Esophagus muscularis mucosa (tissue), 4 donors: ENCODE results near the gene ZFHX3.

Experiments used
- CTCF ChIP-seq, 3 experiments: fragments of 200-600 bp in 2 of 3; fragments of 450-650 bp in 1 of 3; sonication (generic) in 2 of 3; IDR thresholded peaks; one replicate each; pipeline ENCODE4 v1.5.1; 2017 to 2019; ENCODE audit warnings: antibody characterized with exemption in 3 of 3, mild to moderate bottlenecking in 2 of 3, moderate library complexity in 1 of 3
- EP300 ChIP-seq: sonication (generic); formaldehyde crosslinking; IDR thresholded peaks from one replicate; pipeline ENCODE4 v1.6.1; 2017; ENCODE audit warnings: antibody characterized with exemption
- POLR2A ChIP-seq: fragments of 450-650 bp; IDR thresholded peaks from one replicate; pipeline ENCODE4 v1.6.1; 2017; ENCODE audit warnings: antibody characterized with exemption, moderate library complexity, mild to moderate bottlenecking, low read depth
- POLR2AphosphoS5 ChIP-seq, 2 donors: sonication (generic); formaldehyde crosslinking; IDR thresholded peaks; one replicate each; pipeline ENCODE4 v1.6.1; 2017; ENCODE audit warnings: antibody characterized with exemption in 2 of 2

GRCh38 chr16:72744076-72744793, 303.7 kb downstream of the ZFHX3 start:
- TF ChIP-seq CTCF (IDR thresholded peaks at IDR 0.05) (no peak), EP300 (no peak), POLR2A (no peak), POLR2AphosphoS5 (IDR thresholded peaks at IDR 0.05) (no peak)
